A673 (cell line): ENCODE data around the gene WDR45B.

Experiments
- CTCF ChIP-seq: fragments of 300-800, 200-600 bp; sonication (generic); conservative IDR thresholded peaks from 2 replicates; pipeline ENCODE4 v1.5.1; 2017; ENCODE audit warnings: low read depth, mild to moderate bottlenecking, antibody characterized with exemption, low read length, moderate library complexity, mixed read lengths
- EZH2 ChIP-seq: fragments of 200-600 bp; sonication (generic); IDR thresholded peaks from 2 replicates; pipeline ENCODE4 v1.6.1; 2017; ENCODE audit warnings: borderline replicate concordance, low read depth, mild to moderate bottlenecking, mixed read lengths, antibody characterized with exemption, low read length; ENCODE audit not compliant: poor library complexity, severe bottlenecking

GRCh38 chr17:82677353-82677925, 29.2 kb upstream of the WDR45B start:
- TF ChIP-seq EZH2: no peak
- TF ChIP-seq CTCF: no peak
